ENCODE data around the gene C14orf39.

DNA sequence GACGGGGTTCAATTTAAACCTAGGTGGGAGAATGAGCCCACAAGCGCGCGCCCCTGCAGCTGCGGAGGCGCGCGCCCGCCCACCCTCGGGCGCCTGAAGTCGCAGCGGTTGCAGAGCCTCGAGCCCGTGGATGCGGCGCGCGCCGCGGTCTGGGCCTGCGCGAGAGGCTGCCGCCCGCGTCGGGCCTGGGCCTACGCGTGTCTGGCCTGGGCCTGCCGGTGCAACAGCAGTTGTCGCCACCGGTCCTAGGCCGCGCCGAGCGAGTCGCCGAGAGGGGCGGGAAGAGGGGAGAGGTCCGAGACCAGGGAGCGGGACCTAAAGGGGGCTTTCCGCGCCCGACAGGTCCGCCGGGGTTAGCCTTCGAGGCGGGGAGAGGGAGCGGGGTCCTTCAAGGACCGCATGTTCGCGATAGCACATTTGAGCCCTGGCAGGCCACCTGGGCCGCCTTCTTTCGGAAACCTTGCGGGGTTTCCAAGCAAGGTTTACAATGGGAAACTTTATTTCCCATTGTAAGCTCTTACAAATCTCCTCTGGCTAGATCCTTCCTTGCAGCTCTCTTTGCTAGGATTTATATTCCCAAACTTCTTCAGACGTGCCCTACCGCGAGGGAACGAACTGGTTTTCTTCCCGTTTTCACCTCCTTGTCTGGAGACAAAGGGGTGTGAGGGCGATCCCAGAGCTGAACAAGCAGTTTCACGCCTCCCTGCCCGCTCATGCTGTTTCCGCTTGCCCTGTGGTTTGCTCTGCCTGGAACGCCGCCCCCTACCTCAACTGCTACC, 29.8 kb upstream of the C14orf39 start:
- TF ChIP-seq, protein P1, sequence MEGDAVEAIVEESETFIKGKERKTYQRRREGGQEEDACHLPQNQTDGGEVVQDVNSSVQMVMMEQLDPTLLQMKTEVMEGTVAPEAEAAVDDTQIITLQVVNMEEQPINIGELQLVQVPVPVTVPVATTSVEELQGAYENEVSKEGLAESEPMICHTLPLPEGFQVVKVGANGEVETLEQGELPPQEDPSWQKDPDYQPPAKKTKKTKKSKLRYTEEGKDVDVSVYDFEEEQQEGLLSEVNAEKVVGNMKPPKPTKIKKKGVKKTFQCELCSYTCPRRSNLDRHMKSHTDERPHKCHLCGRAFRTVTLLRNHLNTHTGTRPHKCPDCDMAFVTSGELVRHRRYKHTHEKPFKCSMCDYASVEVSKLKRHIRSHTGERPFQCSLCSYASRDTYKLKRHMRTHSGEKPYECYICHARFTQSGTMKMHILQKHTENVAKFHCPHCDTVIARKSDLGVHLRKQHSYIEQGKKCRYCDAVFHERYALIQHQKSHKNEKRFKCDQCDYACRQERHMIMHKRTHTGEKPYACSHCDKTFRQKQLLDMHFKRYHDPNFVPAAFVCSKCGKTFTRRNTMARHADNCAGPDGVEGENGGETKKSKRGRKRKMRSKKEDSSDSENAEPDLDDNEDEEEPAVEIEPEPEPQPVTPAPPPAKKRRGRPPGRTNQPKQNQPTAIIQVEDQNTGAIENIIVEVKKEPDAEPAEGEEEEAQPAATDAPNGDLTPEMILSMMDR (IDR thresholded peaks at IDR 0.05; ENCODE audit: low read depth, low read length): no peak
- TF ChIP-seq POLR2A (IDR thresholded peaks at IDR 0.05; ENCODE audit: extremely low read depth, insufficient read length) (no peak), MYC (IDR thresholded peaks at IDR 0.05; ENCODE audit: low read depth, low read length) (no peak)
- TF ChIP-seq, protein P2, sequence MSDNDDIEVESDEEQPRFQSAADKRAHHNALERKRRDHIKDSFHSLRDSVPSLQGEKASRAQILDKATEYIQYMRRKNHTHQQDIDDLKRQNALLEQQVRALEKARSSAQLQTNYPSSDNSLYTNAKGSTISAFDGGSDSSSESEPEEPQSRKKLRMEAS (IDR thresholded peaks at IDR 0.05; ENCODE audit: low read depth, low read length): no peak

All from NB4 (cell line).